RKO (cell line): ENCODE results near the gene C16orf90.
"Not testable (repeated sequence)": the region's sequence is repeated elsewhere in the genome, so short reads cannot be mapped to it uniquely, and the experiment has no call there.

Experiments
- DNase-seq: peaks from one replicate; pipeline ENCODE4 v3.0.0-alpha.2; 2016; ENCODE audit warnings: low spot score

C16orf90 gene

DNA sequence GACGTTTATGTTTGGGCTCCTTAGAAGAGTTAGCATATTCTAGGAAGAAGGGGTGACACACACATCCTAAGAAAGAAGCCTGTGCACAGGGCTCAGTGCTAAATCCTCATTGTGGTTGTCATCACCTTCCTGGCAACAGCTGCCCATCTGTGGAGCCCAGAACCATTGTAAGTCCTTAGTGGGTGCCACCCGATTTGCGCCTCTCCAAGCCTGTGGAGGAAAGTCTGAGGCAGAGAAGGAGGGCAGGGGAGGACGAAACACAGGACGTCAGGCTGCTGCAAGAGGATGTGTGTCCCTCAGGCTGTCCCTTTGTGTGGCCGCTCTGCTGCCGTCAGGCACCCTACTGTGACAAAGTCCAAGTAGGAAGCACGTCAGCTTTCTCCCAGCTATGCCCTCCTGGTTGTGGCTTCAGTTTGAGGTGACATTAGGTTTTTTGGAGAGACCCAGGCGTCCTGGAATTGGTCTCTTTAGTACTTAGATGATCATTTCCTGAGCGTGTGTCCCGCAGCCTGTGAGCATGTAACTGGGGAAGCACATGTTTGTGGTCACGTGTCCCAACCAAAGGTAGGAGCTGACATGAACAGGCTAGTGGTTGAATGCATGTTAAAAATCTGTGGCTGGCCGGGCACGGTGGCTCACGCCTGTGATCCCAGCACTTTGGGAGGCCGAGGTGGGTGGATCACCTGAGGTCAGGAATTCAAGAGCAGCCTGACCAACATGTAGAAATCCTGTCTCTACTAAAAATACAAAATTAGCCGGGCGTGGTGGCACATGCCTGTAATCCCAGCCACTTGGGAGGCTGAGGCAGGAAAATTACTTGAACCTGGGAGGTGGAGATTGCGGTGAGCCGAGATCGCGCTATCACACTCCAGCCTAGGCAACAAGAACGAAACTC is 16.2 kb upstream of the C16orf90 start:
- DNase-seq, result no peak

DNA sequence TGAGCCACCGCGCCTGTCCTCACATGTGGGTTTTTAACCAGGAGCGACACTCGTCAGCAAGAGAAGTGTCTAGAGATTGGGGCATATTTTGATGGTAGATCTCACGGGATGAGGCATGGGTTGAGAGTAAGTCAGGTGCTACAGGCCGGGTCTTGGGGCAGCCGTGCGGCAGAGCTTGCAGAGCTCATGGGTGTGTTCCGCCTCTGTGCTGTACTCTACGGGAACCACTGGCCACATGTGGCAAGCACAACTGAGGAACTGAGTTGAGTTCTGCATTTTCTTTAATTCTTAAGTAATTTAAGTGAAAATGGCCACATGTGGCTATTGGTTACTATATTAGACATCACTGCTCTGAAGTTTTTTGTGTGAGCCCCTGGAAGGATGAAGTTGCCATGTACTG is 15.1 kb upstream of the C16orf90 start:
- DNase-seq, result no peak

DNA sequence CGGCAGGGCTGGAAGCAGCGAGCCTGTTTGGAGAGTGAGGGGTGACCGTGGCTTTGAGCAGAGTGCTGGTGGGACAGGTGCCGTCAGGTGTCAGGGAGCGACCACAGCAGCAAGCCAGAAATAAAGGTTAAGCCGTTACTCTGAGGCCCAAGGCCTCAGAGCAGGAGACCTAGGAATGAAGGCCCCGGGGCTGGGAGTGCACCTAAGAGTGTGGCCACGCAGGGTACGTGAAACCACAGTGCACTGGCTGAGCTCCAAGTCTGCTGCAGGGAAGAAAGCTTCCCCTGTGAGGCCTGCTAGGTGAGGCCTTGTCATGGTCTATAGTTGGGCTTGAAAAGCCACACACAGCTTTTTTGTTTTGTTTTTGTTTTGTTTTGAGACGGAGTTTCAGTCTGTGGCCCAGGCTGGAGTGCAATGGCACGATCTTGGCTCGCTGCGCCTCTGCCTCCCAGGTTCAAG is 14.2 kb upstream of the C16orf90 start:
- DNase-seq, result no peak

DNA sequence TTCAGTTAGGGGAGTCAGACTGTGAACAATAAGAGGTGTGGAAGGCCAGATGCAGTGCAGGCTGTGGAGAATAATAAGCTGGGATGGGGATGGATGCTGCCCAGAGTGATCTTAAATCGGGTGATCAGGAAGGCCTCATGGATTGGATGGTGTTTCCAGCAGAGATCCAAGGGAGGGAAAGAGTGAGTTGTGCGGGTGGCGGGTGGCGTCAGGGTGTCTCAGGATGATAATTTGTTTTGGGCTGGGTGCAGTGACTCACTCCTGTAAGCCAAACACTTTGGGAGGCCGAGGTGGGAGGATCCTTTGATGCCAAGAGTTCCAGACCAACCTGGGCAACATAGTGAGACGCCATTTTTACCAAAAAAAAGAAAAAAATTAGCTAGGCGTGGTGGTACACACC is 13.4 kb upstream of the C16orf90 start:
- no peak for DNase-seq

DNA sequence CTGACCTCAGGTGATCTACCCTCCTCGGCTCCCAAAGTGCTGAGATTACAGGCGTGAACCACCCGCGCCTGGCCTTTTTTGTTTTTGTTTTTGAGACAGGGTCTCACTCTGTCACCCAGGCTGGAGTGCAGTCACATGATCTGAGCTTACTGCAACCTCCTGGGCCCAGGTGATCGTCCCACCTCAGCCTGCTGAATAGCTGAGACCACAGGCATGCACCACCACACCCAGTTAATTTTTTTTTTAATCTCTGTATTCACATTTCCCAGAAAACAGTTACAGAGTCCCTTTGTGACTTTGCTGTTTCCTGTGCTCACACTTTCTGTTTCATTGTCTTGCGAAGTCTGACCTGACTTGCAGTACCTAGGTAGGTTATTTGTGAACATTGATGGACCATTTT is 8.2 kb upstream of the C16orf90 start:
- DNase-seq, result no peak

DNA sequence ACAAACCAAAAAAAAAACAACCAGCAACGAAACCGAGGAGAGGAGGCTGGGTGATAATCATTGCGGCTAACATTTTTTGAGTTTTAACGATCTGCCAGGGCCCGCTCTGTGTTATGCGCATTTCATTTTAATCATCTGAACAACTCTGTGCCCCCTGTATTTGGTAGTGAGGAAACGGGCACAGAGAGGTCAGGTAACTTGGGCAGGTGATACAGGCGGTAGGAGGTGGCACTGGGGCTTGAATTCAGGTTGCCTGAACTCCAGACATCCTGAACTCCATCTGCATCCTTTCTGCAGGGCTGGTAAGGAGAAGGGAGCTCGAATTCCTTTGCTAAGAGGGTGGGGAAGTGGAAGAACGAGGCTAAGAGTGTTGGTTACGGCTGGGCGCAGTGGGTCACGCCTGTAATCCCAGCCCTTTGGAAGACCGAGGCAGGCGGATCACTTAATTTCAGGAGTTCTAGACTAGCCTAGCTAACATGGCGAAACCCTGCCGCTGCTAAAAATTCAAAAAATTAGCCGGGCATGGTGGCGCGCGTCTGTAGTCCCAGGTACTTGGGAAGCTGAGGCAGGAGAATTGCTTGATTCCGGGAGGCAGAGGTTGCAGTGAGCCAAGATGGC is 6.6 kb upstream of the C16orf90 start:
- no peak for DNase-seq

DNA sequence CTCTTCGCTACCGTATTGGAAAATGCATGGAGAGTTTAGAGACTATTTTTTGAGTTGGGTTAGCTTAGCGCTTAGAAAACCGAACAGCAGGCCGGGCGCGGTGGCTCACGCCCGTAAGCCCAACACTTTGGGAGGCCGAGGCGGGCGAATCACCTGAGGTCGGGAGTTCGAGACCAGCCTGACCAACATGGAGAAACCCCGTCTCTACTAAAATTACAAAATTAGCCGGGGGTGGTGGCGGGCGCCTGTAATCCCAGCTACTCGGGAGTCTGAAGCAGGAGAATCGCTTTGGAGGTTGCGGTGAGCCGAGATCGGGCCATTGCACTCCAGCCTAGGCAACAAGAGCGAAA is 6.1 kb upstream of the C16orf90 start:
- not testable (repeated sequence) for DNase-seq

DNA sequence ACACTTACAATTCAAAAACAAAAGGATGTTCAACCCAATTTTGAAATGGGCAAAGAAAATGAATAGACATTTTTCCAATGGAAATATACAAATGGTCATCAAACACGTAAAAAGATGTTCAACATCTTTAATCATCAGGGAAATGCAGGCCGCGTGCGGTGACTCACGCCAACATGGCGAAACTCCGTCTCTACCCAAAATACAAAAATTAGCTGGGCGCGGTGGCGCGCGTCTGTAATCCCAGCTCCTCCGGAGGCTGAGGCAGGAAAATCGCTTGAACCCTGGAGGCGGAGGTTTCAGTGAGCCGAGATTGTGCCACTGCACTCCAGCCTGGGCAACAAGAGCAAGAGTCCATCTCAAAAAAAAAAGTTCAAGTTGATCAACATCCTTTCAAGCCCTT is 3.7 kb upstream of the C16orf90 start:
- DNase-seq, result no peak

DNA sequence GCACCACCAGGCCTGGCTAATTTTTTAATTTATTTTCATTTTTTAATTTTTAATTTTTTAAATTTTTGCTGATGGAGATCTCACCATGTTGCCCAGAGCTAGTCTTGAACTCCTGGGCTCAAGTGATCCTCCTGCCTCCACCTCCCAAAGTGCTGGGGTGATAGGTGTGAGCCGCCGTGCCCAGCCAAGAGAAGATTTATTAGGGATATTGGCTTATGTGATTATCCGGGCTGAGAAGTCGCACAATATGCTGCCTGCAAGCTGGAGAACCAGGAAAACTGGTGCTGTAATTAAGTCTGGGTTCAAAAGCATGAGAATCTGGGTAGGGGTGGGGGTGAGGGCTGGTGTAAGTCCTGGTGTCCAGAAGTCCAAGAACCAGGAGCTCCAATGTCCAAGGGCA is 2.5 kb upstream of the C16orf90 start:
- no peak for DNase-seq

DNA sequence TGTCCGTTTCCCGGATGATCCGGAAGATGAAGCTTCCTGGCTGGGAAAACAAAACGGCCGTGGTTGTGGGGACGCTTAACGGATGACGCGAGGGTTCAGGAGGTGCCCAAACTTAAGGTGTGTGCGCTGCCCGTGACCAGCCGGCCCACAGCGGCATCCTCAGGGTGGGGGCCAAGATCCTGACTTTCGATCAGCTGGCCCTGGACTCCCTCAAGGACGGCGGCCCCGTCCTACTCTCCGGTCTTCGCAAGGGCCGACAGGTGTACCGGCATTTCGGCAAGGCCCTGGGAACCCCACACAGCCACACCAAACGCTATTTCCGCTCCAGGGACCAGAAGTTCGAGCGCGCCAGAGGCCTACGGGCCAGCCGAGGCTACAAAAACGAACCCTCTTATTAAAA is 1.1 kb upstream of the C16orf90 start:
- no peak for DNase-seq

DNA sequence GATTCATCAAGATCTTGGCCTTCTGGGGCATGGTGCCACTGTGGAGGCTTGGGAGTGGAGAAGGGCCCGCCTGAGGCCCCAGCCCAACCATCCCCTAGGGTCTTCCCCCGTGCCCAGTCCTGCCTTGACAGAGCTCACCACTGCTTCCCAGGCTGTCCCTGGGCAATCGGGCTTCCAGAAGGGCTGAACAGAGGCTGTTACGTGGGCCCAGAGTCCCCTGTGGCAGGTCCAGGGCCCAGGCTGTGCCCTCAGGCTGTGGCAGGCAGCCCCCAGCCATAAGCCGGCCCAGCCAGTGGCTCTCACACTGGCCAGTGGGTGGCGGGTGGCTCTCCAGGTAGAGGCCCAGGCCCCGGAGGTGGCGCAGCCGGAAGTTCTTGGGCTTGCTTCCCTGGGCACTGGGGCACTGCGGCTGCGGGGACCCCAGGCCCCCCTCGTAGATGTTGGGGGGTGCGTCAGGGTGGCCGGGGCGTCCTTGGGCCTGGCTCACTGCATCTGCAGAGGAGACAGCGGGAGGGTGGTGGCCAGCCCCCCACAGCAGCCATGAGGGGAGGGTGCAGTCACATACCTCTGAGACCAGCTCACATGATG is 809 bp downstream of the C16orf90 start:
- no peak for DNase-seq

DNA sequence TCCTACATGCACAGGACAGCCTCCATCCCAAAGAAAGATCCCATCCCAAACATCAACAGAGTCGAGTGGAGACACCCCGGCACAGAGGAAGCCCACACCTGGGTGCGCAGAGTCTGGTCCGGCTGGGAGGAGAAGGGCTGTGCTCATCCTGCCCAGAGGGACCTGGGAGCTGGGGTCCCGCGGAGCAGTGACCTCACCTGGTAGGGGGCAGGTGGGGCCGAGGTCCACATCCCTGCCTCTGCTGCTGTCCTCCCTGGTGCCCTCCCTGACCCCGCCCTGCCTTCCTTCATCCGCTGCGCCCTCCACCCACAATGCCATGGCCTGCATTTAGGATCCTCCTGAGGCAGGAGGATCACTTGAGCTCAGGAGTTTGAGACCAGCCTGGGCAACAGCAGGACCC is 2.9 kb downstream of the C16orf90 start:
- no peak for DNase-seq

DNA sequence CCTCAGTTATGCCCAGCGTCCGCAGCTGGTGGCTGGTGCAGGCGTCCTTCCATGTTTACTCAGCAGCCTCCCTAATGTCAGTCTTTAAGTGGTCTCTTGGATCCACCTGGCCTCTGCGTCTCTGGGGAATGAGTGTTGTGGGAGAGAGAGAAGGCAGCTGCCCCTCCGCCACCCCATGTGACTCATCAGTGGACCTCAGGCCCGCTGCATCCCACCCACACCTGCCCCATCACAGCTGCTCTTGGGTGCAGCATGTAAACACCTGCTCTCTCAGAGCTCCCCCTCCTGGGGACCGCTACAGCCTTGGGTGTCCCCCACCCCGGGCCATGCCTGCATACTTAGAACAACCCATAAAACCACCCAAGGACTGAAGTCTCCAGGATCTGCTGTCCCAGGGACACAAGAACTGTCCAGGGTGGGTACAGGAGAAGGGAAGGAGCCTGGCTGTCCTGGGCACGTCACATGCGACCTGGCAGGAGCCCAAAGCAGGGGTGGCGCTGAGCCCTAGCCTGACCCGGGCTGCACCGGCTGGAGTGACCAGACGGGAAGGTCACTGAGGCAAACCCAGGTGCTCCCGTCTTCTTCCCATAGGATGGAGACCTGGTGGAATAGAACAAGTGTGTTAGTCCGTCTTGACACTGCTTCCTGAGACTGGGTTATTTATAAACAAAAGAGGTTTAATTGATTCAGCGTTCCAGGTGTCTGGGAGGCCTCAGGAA is 4.2 kb downstream of the C16orf90 start:
- no peak for DNase-seq

DNA sequence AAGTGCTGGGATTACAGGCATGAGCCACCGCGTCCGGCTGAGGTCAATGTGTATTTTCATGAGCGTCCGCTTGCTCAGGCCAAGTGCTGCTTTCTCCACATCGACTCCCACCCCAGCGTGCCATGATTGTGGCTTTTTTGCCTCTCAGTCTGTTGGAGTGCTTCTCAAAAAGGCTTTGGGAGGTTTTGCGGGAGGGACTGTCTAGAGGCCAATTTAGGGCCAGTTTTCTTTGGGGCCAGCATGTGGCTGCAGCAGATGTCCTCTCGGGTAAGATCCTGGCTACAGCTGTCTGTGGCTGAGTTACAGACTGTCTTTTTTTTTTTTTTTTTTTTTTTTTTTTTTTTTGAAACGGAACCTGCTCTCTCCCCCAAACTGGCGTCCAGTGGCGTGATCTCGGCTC is 6.5 kb downstream of the C16orf90 start:
- DNase-seq, result no peak

DNA sequence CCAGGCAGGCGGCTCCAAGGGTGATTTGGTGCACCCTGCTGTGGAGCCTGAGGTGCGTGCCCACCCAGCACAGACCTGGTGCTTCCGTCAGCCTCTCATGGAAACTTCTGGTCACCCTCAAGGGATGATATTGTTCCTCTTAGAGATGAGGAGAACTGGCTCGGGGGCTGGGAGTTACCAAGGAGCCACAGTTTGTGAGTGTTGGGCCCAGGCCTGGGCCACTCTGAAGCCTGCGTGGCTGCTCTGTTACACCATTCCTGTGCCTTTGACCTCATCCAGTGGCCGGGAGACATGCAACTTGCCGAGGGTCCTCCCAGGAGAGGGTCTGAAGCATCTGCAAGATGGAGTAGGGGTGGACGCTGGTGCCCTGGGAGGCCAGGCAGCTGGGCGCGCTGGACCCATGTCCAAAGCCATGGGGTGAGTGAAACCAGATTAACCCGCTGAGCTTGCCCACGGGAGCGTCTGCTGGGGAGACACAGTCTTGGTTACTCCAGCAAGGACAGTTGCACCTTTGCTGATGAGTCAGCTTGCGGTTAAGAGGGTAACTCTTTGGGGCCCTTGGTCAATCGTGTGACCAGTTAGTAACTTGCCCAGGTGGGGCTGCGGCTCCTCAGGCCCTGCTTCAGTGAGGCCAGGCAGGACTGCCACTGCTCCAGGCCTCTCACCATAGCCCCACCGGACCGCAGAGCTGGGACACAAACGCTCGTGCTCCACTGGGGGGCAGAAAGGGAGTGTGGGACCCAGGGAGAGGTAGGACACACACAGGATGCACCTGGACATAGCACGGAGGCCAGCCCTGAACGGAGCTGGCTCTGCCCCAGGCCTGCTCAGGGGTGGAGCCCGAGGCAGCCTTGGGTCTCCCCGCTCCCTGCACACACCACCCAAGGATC is 7.5 kb downstream of the C16orf90 start:
- DNase-seq, result no peak

DNA sequence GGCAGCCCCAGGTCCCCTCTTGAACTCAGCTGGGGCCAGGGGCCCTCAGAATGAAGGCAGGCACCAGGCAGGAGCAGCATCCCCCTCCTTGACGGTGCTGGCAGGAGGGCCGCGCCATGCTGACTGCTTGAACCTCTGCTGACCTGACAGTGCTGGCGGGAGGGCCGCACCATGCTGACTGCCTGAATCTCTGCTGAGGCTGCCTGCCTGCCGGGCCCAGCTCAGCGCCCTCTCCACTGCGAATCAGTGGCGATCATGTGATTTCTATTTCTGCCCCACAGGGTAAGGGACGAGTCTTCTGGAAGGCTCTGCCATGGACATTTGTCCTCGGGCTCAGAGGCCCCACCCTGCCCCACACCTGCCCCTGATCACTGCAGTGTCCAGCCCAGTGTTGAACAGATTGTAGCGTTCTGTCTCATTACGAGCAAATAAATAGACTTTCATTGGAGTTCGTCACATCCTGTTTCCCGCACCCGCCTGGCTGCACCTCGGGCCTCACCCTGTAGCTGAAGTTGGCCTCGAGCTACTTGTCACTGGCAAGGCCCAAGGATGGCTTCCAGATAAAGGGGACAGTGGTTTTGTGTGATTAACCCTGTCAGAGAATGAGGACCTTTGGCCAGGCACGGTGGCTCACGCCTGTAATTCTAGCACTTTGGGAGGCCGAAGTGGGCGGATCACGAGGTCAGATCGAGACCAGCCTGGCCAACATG is 8.6 kb downstream of the C16orf90 start:
- DNase-seq, result no peak

DNA sequence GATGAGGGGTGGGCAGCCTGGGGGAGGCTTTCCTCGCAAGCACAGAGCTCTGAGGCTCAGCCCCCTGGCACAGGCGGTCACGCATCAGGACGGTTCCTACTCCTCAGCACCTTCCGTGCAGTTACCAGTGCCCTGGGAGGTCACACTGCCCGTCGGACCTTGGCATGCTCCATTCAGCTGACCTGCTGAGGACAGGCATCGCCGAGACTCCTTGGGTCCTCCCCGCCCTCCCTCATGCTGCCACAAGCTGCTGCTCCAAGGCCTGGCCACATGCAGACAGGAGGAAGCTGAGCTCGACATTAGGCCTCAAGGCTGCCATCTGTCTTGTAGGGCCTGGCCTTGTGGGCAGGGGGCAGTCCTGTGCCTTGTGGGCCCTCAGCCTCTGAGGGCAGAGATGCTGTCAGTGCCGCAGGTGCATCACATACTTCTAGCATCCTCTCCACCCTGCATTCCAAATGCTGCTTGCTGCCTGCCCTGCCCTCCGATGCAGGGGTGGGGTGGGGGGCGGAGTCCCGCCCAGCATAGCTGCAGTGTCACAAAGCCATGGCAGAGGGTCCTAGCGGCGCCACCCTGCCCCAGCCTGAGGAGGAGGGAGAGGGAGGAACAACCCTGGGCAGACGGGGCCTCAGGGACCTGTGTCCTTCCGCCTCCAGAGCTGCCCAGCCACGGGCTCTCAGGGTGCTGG is 9.3 kb downstream of the C16orf90 start:
- peak; percentile 21 for DNase-seq

DNA sequence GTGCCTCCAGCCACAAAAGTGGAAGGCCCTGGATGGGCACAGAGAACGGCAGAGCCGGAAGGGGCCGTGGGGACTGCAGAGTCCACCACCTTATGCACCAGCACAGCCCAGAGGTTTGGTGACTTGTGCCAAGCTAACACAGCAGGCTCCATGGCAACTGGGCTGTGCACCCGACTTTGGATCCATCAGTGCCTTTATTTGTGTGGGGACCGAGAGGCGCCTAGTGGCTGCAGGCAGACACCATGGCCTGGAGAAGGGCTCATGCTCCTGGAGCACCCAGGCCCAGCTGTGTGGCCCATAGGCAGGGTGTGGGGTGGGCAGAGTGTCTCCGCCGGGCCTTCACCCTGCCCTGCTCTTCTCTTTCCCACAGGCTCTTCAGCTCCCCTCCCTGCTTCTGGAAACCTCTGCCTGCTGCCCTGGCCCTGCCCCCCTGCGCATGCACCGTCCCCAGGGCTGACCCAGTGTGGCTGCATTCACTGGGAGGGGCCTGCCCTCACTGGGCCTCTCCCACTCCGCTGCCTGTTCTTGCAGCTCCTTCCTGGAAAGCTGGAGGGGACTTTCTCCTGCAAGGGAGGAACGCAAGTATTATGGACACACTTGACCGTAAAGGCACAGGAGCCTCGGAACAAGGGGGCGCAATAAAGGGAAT is 10.1 kb downstream of the C16orf90 start:
- DNase-seq, result no peak

DNA sequence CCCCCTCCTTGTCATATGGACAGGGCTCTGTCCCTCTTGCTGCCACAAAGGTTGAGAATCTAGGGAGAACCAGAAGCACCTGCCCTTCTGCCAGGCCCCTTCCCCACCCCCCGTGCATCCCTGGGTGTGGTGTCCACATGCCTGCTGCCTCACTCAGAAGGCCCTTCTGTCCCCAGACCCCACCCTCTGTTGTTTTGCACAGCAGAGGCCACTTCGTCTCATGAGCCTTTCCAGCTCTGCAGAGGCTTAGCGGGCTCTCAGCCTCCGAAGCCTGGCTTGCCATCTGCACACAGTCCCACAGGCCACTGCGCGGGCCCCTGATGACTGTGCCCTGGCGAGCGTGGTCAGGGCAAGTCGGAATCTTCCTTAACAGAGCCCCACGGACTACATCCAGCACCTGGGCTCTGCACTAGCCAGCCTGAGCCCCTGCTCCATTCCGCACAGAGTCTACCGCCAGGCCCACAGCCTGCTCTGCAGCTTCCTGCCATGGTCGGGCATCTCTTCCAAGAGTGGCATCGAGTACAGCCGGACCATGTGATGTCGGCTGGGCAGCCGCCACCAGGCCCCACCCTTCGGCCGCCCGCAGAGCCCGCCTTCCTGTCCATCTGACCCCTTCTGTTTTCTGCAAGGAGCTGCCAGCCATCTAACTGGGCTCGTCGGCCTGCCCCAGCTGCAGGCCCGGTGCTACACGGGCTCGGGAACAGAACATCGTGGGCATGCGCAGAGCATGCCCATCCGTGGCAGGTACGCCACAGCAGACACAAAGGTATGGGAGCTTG is 10.8 kb downstream of the C16orf90 start:
- DNase-seq, result no peak
